ENCODE measurements around the gene VPS35L. TPM values are rescaled to one million over a fixed set of nuclear protein-coding genes. Genes with fewer than 3 reads are reported as not detected.
"Not testable (repeated sequence)": the region's sequence is repeated elsewhere in the genome, so short reads cannot be mapped to it uniquely, and the experiment has no call there.

Gene VPS35L
- total RNA-seq, 1 experiment from 2014 or later = 6.6 TPM

DNA sequence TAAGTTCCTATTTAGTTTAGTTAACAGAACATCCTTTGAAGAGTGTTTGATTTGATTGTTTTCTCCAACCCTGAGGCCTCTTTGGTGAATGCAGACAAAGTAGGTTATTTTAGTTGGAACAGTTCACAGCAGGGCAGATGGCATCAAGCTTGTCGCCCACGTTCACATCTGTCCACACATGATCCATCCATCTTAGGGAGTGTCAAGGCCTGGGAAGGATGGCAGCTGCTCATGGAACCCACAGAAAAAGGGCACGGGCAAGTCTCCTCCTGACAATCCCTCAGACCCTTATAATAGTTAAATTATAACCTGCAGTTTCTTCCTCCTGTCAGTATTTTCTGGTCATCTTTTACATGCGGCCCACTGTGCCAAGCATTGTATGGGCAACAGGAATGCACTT lies 102.3 kb downstream of the VPS35L start:
- Histone ChIP-seq H3K4me2 (ENCODE audit: low read depth, low read length, poor library complexity, severe bottlenecking) (no peak overlapping the region), H3K36me3 (ENCODE audit: insufficient read depth, low read length) (no peaks in the 10 kb centered on the region), H2AFZ (ENCODE audit: low read length) (no peak overlapping the region), H4K20me1 (ENCODE audit: insufficient read depth, low read depth, low read length) (no peaks in the 10 kb centered on the region), H3K4me1 (ENCODE audit: low read length) (no peaks in the 10 kb centered on the region), H3K4me3 (ENCODE audit: low read length) (no peak overlapping the region), H3K79me2 (ENCODE audit: low read length) (no peaks in the 10 kb centered on the region), H3K9ac (ENCODE audit: low read length) (no peak overlapping the region), H3K9me3 (ENCODE audit: low read length) (no peaks in the 10 kb centered on the region), H3K9me2 (replicated peaks; ENCODE audit: insufficient read depth, low read length) (no peaks in the 10 kb centered on the region), H3K27me3 (ENCODE audit: low read length) (no peaks in the 10 kb centered on the region), H3K27ac (ENCODE audit: low read length) (no peak overlapping the region)
- no peak for DNase-seq

DNA sequence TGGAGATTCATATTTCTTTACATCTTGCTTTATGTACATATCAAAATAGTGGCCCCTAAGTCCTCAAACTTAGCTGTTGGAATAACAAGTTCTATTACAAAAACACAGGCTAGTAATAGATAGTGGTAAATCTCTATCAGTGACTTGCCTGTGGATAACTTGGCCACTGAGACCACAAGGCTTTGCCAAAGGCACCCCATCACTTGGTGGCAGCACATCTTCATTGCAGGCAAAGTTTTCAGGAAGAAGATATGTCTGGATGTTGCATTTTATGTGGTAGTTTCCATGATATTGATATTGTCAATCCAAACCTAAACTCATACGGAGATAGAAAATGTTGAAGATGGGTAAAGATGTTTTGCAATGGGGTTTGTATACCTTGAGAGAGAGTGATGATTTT lies 104.1 kb downstream of the VPS35L start:
- H3K27ac ChIP-seq (ENCODE audit: low read length) = no peak overlapping the region
- no peak overlapping the region for H2AFZ ChIP-seq (ENCODE audit: low read length)
- H3K9ac ChIP-seq (ENCODE audit: low read length) = no peak overlapping the region
- no peaks in the 10 kb centered on the region for H3K79me2 ChIP-seq (ENCODE audit: low read length)
- H3K27me3 ChIP-seq (ENCODE audit: low read length) = no peaks in the 10 kb centered on the region
- no peaks in the 10 kb centered on the region for H4K20me1 ChIP-seq (ENCODE audit: insufficient read depth, low read depth, low read length)
- no peaks in the 10 kb centered on the region for H3K9me3 ChIP-seq (ENCODE audit: low read length)
- no peak overlapping the region for H3K4me3 ChIP-seq (ENCODE audit: low read length)
- no peak overlapping the region for H3K4me2 ChIP-seq (ENCODE audit: low read depth, low read length, poor library complexity, severe bottlenecking)
- DNase-seq = no peak
- H3K4me1 ChIP-seq (ENCODE audit: low read length) = no peaks in the 10 kb centered on the region
- H3K36me3 ChIP-seq (ENCODE audit: insufficient read depth, low read length) = no peaks in the 10 kb centered on the region
- no peaks in the 10 kb centered on the region for H3K9me2 ChIP-seq (replicated peaks; ENCODE audit: insufficient read depth, low read length)

DNA sequence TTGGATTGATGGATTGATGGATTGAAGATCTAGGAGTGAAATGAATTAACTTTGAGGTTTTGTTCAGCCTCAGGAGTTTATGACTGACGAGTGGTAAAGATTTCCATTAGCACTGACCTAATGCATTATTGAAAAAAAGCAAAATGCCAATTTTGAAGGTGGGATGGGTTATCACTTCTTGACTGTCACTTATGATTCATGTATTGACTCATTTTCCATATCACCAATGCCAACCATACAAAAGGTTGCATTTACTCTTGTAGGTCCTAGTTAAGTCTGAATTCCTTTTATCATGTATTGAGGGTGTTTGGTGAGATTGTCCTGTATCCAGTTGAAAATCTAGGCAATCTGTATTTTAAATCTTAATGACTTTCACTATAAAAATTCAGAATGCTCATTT lies 104.9 kb downstream of the VPS35L start:
- H3K27ac ChIP-seq (ENCODE audit: low read length) = no peak overlapping the region
- no peak overlapping the region for H3K4me3 ChIP-seq (ENCODE audit: low read length)
- H4K20me1 ChIP-seq (ENCODE audit: insufficient read depth, low read depth, low read length) = no peaks in the 10 kb centered on the region
- H3K4me2 ChIP-seq (ENCODE audit: low read depth, low read length, poor library complexity, severe bottlenecking) = no peak overlapping the region
- DNase-seq = no peak
- no peaks in the 10 kb centered on the region for H3K9me3 ChIP-seq (ENCODE audit: low read length)
- H3K9ac ChIP-seq (ENCODE audit: low read length) = no peak overlapping the region
- no peaks in the 10 kb centered on the region for H3K36me3 ChIP-seq (ENCODE audit: insufficient read depth, low read length)
- no peaks in the 10 kb centered on the region for H3K27me3 ChIP-seq (ENCODE audit: low read length)
- H2AFZ ChIP-seq (ENCODE audit: low read length) = no peak overlapping the region
- H3K9me2 ChIP-seq (replicated peaks; ENCODE audit: insufficient read depth, low read length) = no peaks in the 10 kb centered on the region
- H3K4me1 ChIP-seq (ENCODE audit: low read length) = no peaks in the 10 kb centered on the region
- no peaks in the 10 kb centered on the region for H3K79me2 ChIP-seq (ENCODE audit: low read length)

DNA sequence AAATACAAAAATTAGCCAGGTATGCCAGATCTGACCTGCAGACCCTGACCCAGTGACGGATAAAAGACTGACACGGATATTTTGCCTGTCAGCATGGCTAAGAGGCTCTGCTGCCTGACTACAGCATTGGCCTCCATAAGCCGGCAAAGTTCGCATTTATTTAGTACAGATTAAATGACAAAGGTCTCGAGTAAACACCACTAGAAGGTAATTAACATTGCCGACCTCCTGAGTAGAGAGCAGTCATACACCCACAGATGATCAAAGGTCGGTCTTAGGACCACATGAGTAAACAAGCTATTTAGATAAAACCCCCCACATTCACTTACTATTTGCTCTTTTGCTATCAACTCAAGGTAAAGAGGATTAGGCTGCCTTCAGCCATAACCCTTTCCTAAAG lies 106.8 kb downstream of the VPS35L start:
- Histone ChIP-seq H3K9me2 (replicated peaks; ENCODE audit: insufficient read depth, low read length) (no peaks in the 10 kb centered on the region), H3K9me3 (ENCODE audit: low read length) (no peaks in the 10 kb centered on the region), H3K27me3 (ENCODE audit: low read length) (no peaks in the 10 kb centered on the region), H3K4me1 (ENCODE audit: low read length) (no peaks in the 10 kb centered on the region), H3K36me3 (ENCODE audit: insufficient read depth, low read length) (no peaks in the 10 kb centered on the region), H4K20me1 (ENCODE audit: insufficient read depth, low read depth, low read length) (no peaks in the 10 kb centered on the region), H3K4me3 (ENCODE audit: low read length) (no peak overlapping the region), H3K79me2 (ENCODE audit: low read length) (no peaks in the 10 kb centered on the region), H3K4me2 (ENCODE audit: low read depth, low read length, poor library complexity, severe bottlenecking) (no peak overlapping the region), H3K27ac (ENCODE audit: low read length) (no peak overlapping the region), H3K9ac (ENCODE audit: low read length) (no peak overlapping the region), H2AFZ (ENCODE audit: low read length) (no peak overlapping the region)
- no peak for DNase-seq

DNA sequence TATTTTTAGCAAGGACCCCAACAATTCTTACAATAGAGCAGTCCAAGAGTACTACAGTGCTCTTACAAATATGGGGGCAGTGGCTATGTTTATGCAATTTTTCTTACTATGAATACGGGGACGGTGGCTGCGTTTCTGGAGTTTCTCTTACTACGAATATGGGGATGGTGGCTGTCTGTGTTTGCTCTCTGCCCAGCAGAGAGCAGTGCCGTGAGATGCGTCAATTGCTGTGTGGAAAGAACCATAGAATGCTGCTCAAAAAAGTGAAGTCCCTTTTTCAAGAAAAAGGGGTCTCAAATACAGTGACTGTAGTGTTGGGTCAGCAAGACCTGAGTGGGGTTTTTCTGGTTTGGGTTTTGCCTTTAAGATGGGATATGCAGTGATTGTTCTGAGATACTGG lies 108.7 kb downstream of the VPS35L start:
- DNase-seq = no peak
- Histone ChIP-seq H3K27ac (ENCODE audit: low read length) (no peak overlapping the region), H3K27me3 (ENCODE audit: low read length) (no peaks in the 10 kb centered on the region), H3K9me2 (replicated peaks; ENCODE audit: insufficient read depth, low read length) (no peaks in the 10 kb centered on the region), H3K9ac (ENCODE audit: low read length) (no peak overlapping the region), H3K36me3 (ENCODE audit: insufficient read depth, low read length) (no peaks in the 10 kb centered on the region), H3K79me2 (ENCODE audit: low read length) (no peaks in the 10 kb centered on the region), H2AFZ (ENCODE audit: low read length) (no peak overlapping the region), H3K4me1 (ENCODE audit: low read length) (no peaks in the 10 kb centered on the region), H4K20me1 (ENCODE audit: insufficient read depth, low read depth, low read length) (no peaks in the 10 kb centered on the region), H3K4me2 (ENCODE audit: low read depth, low read length, poor library complexity, severe bottlenecking) (no peak overlapping the region), H3K4me3 (ENCODE audit: low read length) (no peak overlapping the region), H3K9me3 (ENCODE audit: low read length) (no peaks in the 10 kb centered on the region)

DNA sequence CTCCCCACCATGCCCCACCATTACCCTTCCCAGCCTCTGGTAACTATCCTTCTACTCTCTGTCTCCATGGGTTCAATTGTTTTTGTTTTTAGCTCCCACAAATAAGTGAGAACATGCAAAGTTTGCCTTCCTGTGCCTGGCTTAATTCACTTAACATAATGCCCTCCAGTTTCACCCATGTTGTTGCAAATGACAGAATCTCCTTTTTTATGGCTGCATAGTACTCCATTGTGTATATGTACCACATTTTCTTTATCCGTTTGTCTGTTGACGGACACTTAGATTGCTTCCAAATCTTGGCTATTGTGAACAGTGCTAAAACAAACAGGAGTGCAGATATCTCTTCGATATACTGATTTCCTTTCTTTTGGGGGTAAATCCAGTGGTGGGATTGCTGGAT lies 109.8 kb downstream of the VPS35L start:
- not testable (repeated sequence) for H3K27me3 ChIP-seq (ENCODE audit: low read length); H3K27ac ChIP-seq (ENCODE audit: low read length); H3K36me3 ChIP-seq (ENCODE audit: insufficient read depth, low read length); H4K20me1 ChIP-seq (ENCODE audit: insufficient read depth, low read depth, low read length); H3K9me3 ChIP-seq (ENCODE audit: low read length); H3K79me2 ChIP-seq (ENCODE audit: low read length); H2AFZ ChIP-seq (ENCODE audit: low read length); H3K9me2 ChIP-seq (replicated peaks; ENCODE audit: insufficient read depth, low read length); H3K4me3 ChIP-seq (ENCODE audit: low read length); H3K4me1 ChIP-seq (ENCODE audit: low read length); H3K4me2 ChIP-seq (ENCODE audit: low read depth, low read length, poor library complexity, severe bottlenecking); DNase-seq; H3K9ac ChIP-seq (ENCODE audit: low read length)

DNA sequence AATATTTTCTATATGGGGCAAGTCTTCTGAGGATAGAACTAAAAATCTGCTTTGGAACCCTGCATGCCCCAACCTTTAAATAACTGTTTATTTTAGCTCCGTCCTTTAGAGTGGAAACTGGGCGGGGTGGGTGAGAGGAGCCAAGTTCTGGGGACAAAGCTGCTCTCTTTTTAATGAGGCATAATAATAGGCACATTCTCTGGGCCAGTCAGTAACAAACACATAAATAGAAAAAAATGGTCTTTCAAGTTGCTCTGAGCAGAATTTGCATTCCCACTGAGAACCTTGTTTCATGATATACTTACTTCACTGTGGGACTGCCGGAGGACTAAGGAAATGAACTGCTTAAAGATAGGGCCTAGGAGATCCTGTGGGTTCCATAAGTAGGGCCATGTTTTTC lies 111.0 kb downstream of the VPS35L start:
- DNase-seq = no peak
- no peak overlapping the region for H3K27ac ChIP-seq (ENCODE audit: low read length)
- no peaks in the 10 kb centered on the region for H4K20me1 ChIP-seq (ENCODE audit: insufficient read depth, low read depth, low read length)
- H2AFZ ChIP-seq (ENCODE audit: low read length) = no peak overlapping the region
- H3K9ac ChIP-seq (ENCODE audit: low read length) = no peak overlapping the region
- no peaks in the 10 kb centered on the region for H3K9me3 ChIP-seq (ENCODE audit: low read length)
- H3K4me1 ChIP-seq (ENCODE audit: low read length) = no peaks in the 10 kb centered on the region
- H3K79me2 ChIP-seq (ENCODE audit: low read length) = no peaks in the 10 kb centered on the region
- H3K4me2 ChIP-seq (ENCODE audit: low read depth, low read length, poor library complexity, severe bottlenecking) = no peak overlapping the region
- H3K27me3 ChIP-seq (ENCODE audit: low read length) = no peaks in the 10 kb centered on the region
- no peak overlapping the region for H3K4me3 ChIP-seq (ENCODE audit: low read length)
- H3K9me2 ChIP-seq (replicated peaks; ENCODE audit: insufficient read depth, low read length) = no peaks in the 10 kb centered on the region
- H3K36me3 ChIP-seq (ENCODE audit: insufficient read depth, low read length) = no peaks in the 10 kb centered on the region

DNA sequence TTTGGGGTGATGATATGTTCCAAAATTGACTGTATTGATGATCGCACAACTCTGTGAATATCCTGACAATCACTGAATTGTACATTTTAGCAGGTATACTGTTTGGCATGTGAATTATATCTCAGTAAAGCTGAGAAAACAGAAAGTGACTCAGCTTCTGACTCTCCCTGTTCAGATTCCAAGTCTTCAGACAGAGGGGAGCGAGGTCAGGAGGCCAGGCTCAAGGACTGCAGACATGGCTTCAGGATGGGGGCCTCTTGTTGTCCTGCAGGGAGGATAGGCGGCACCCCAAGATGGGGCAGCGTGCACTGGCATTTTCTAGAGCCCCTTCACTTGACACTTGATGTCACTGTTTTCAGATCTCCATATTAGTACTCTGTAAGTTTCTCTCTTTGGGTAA lies 116.9 kb downstream of the VPS35L start:
- Histone ChIP-seq H3K36me3 (ENCODE audit: insufficient read depth, low read length) (no peaks in the 10 kb centered on the region), H2AFZ (ENCODE audit: low read length) (no peak overlapping the region), H3K4me2 (ENCODE audit: low read depth, low read length, poor library complexity, severe bottlenecking) (no peak overlapping the region), H3K4me3 (ENCODE audit: low read length) (no peak overlapping the region), H3K79me2 (ENCODE audit: low read length) (no peaks in the 10 kb centered on the region), H3K9me2 (replicated peaks; ENCODE audit: insufficient read depth, low read length) (no peaks in the 10 kb centered on the region), H3K9me3 (ENCODE audit: low read length) (no peaks in the 10 kb centered on the region), H3K4me1 (ENCODE audit: low read length) (no peaks in the 10 kb centered on the region), H3K27ac (ENCODE audit: low read length) (no peak overlapping the region), H3K9ac (ENCODE audit: low read length) (no peak overlapping the region), H4K20me1 (ENCODE audit: insufficient read depth, low read depth, low read length) (no peaks in the 10 kb centered on the region), H3K27me3 (ENCODE audit: low read length) (no peaks in the 10 kb centered on the region)
- no peak for DNase-seq

DNA sequence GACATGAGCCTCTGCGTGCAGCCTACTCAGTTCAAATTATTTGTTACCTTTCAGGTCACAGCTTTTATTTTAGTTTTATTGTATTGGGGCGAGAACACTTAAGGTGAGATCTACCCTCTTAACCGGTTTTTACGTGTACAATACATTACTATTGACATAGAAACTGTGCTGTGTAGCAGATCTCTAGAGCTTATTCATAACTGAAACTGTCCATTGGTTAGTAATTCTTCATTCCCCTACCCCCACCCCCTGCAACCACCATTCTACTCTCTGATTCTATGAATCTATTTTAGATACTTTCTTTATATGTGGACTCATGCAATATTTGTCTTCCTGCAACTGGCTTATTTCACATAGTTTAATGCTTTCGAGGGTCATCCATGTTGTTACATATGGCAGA lies 119.0 kb downstream of the VPS35L start:
- Histone ChIP-seq H3K4me1 (ENCODE audit: low read length) (no peaks in the 10 kb centered on the region), H3K79me2 (ENCODE audit: low read length) (no peaks in the 10 kb centered on the region), H3K9ac (ENCODE audit: low read length) (no peak overlapping the region), H3K4me3 (ENCODE audit: low read length) (no peak overlapping the region), H3K9me2 (replicated peaks; ENCODE audit: insufficient read depth, low read length) (no peaks in the 10 kb centered on the region), H2AFZ (ENCODE audit: low read length) (no peak overlapping the region), H3K27me3 (ENCODE audit: low read length) (no peaks in the 10 kb centered on the region), H3K9me3 (ENCODE audit: low read length) (no peaks in the 10 kb centered on the region), H3K36me3 (ENCODE audit: insufficient read depth, low read length) (no peaks in the 10 kb centered on the region), H4K20me1 (ENCODE audit: insufficient read depth, low read depth, low read length) (no peaks in the 10 kb centered on the region), H3K4me2 (ENCODE audit: low read depth, low read length, poor library complexity, severe bottlenecking) (no peak overlapping the region), H3K27ac (ENCODE audit: low read length) (no peak overlapping the region)
- DNase-seq = no peak
